D721Med (cell line): ENCODE results near the gene APOBEC3H.
"Not testable (repeated sequence)": the region's sequence is repeated elsewhere in the genome, so short reads cannot be mapped to it uniquely, and the experiment has no call there.

ENCODE experiments used
- DNase-seq: peaks from one replicate; pipeline ENCODE4 v3.0.0; 2011; ENCODE audit warnings: low spot score; ENCODE audit not compliant: insufficient read length
- FAIRE-seq: peaks from 2 replicates; lab custom pipeline; 2011; peaks lifted over from hg19 to GRCh38; lab: Jason Lieb, UNC
- TF ChIP-seq, protein P1 (sequence below): IDR thresholded peaks from 2 replicates; pipeline ENCODE4 v1.5.1; 2012; ENCODE audit warnings: mild to moderate bottlenecking, control low read depth; ENCODE audit not compliant: insufficient read depth; ENCODE audit errors: missing control alignments

APOBEC3H gene

DNA sequence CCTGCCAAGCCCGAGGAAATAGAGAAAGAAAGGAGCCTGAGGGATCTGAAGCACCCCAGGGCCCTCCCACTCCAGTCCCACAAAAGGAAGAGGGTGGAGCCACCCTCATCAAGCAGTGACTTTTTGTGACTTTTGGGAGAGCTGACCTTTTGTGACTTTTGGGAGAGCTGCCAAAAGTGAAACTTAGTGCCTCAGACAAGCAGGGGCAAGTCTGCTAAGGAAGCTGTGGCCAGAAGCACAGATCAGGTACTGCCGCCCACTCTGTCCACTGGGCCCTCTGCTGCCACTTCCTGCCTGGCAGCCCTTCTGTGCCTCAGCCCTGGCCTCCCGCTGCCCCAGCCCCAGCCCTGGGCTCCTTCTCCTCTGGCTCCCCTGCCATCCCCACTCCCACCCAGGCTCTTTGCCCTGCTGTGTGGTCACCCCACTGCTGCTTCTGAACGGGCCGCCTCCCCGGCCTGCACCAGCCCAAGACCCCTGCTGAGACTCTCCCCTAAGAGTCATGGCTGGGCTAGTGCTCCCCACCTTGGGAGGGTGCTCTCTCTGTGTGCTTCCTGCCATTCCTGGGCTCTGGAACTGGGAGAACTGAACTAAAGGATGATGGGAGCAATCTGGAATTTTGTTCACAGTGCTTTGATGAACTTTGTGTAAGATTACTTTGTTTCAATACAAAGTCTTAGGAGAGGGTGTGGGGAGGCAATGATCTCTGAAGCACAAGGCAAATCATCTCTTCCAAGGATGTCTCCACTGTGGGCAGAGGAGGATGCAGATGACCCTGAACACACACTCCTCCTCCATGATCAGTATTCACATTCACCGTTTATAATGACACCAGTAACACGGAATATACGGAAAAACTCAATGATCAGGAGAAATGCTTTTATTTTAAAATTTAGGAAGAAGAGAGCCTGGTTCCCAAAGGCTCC lies at the start of gene APOBEC3H:
TSS of gene APOBEC3H (plus strand) at position 147 of the 923 bp plus-strand sequence. CDS start 3,035 bp downstream, outside the sequence.
- TF ChIP-seq, protein P1, sequence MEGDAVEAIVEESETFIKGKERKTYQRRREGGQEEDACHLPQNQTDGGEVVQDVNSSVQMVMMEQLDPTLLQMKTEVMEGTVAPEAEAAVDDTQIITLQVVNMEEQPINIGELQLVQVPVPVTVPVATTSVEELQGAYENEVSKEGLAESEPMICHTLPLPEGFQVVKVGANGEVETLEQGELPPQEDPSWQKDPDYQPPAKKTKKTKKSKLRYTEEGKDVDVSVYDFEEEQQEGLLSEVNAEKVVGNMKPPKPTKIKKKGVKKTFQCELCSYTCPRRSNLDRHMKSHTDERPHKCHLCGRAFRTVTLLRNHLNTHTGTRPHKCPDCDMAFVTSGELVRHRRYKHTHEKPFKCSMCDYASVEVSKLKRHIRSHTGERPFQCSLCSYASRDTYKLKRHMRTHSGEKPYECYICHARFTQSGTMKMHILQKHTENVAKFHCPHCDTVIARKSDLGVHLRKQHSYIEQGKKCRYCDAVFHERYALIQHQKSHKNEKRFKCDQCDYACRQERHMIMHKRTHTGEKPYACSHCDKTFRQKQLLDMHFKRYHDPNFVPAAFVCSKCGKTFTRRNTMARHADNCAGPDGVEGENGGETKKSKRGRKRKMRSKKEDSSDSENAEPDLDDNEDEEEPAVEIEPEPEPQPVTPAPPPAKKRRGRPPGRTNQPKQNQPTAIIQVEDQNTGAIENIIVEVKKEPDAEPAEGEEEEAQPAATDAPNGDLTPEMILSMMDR = no peak
- FAIRE-seq (no peak), DNase-seq (no peak)

- not testable (repeated sequence) for DNase-seq, FAIRE-seq
Observed at GRCh38 chr22:39049486-39049885, 47.6 kb upstream of the APOBEC3H start.

- not testable (repeated sequence) for FAIRE-seq, DNase-seq
Observed at GRCh38 chr22:39051844-39052495, 45.1 kb upstream of the APOBEC3H start.

DNA sequence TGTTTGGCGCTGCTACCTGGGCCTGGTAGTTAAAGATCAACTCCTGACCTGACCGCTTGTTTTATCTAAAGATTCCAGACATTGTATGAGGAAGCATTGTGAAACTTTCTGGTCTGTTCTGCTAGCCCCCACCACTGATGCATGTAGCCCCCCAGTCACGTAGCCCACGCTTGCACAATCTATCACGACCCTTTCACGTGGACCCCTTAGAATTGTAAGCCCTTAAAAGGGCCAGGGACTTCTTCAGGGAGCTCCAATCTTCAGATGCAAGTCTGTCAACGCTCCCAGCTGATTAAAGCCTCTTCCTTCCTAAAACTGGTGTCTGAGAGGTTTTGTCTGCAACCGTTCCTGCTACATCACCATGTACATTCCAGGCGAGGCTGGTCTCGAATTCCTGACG lies 41.4 kb upstream of the APOBEC3H start:
- TF ChIP-seq, protein P1 = no peak
- FAIRE-seq = no peak
- DNase-seq = no peak

GRCh38 chr22:39061290-39061689 lies 35.8 kb upstream of the APOBEC3H start:
- FAIRE-seq, DNase-seq: not testable (repeated sequence)

DNA sequence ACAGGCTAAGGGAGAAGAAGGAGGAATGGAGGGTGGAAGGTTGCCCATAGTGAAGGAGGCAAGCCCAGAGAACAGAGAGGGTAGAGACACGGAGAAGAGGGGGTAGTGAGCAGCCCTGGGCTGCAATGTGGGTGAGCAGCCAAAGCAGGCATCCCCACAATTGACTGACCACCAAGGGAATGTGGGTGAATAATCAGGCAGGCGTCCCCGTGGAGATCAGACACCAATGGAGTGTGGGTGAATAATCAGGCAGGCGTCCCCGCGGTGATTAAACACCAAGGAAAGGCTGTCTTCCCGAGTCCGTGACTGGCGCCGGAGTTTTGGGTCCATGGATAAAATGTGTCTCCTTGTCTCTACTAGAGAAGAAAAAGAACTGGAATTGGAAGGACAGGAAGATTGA lies 35.1 kb upstream of the APOBEC3H start:
- not testable (repeated sequence) for FAIRE-seq, DNase-seq

DNA sequence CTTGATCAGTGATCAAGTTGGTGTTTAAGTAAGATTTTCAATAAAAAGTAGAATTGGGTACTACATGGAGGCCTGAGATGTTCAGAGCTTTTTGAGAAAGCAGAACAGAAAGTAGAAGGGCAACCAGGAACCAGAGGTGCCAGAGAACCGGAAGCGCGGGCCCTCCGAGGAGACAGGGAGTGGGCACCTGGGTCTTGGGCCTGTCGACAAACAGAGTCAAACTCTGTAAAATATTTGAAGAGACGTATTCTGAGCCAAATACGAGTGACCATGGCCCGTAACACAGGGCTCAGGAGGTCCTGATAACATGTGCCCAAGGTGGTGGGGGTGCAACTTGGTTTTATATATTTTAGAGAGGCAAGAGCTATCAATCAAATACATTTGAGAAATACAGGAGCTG lies 33.1 kb upstream of the APOBEC3H start:
- FAIRE-seq, DNase-seq: not testable (repeated sequence)

- DNase-seq, FAIRE-seq: not testable (repeated sequence)
Observed at GRCh38 chr22:39066442-39067276, 30.4 kb upstream of the APOBEC3H start.

GRCh38 chr22:39068033-39068785 lies 28.8 kb upstream of the APOBEC3H start:
- FAIRE-seq (no peak), DNase-seq (no peak)
- TF ChIP-seq, protein P1 = no peak
